A549 (cell line): Measurements from ENCODE around the gene ARHGEF7. TPM values are rescaled to one million over a fixed set of nuclear protein-coding genes. Genes with fewer than 3 reads are reported as not detected.

ENCODE experiments used
- ATAC-seq, 2 experiments: fragments of 200-7000 bp in 1 of 2; fragments of >200 bp in 1 of 2; cut with Nextera tagmentation in 1 of 2; cut with Tn5 transposase in 1 of 2; 3 replicates each; pipeline versions ENCODE4 v1.8.0 to v1.9.1; 2018 to 2020; ENCODE audit warnings: mild to moderate bottlenecking in 1 of 2, moderate library complexity in 1 of 2
- CTCF ChIA-PET: fragments of 300-600 bp; sonication (Branson Sonifier 250); formaldehyde crosslinking; extraction: SDS; loops from one replicate; lab custom pipeline; 2021; ENCODE audit warnings: antibody characterized with exemption, inconsistent platforms; lab: Yijun Ruan, JAX
- POLR2A ChIA-PET: fragments of 350-600 bp; formaldehyde crosslinking; extraction: SDS; loops from one replicate; lab custom pipeline; 2021; ENCODE audit warnings: antibody characterized with exemption, inconsistent platforms; lab: Yijun Ruan, JAX
- DNase-seq, 2 experiments: peaks; one replicate each; pipeline versions ENCODE4 v3.0.0 to v3.0.0-alpha.2; 2011 to 2016; ENCODE audit warnings: low read depth in 1 of 2, low spot score in 1 of 2
- FAIRE-seq: peaks from 2 replicates; lab custom pipeline; 2011; peaks lifted over from hg19 to GRCh38; lab: Jason Lieb, UNC
- H3K27ac ChIP-seq, 2 experiments: fragments of >200 bp; sonication (Bioruptor Twin); formaldehyde crosslinking; 3 replicates each; pipeline ENCODE4 v1.5.1; 2016 to 2017
- H3K4me1 ChIP-seq: fragments of >200 bp; sonication (Bioruptor Twin); formaldehyde crosslinking; 3 replicates; pipeline ENCODE4 v1.6.1; 2016
- H3K4me2 ChIP-seq: fragments of >200 bp; sonication (Bioruptor Twin); formaldehyde crosslinking; 3 replicates; pipeline ENCODE4 v1.6.1; 2016
- H3K4me3 ChIP-seq: fragments of >200 bp; sonication (Bioruptor Twin); formaldehyde crosslinking; 3 replicates; pipeline ENCODE4 v1.5.1; 2016
- H3K9me3 ChIP-seq: fragments of >200 bp; sonication (Bioruptor Twin); formaldehyde crosslinking; 3 replicates; pipeline ENCODE4 v1.6.1; 2016
- BHLHE40 ChIP-seq: IDR thresholded peaks from 2 replicates; pipeline ENCODE4 v1.6.1; 2012; ENCODE audit warnings: low read depth, low read length, inconsistent platforms
- CBX8 ChIP-seq: fragments of 200-600 bp; sonication (generic); IDR thresholded peaks from 2 replicates; pipeline ENCODE4 v1.6.1; 2016
- CEBPB ChIP-seq, 2 experiments: fragments of >200 bp in 1 of 2; sonication (Bioruptor Twin) in 1 of 2; formaldehyde crosslinking in 1 of 2; IDR thresholded peaks; 2 replicates each; pipeline ENCODE4 v1.6.1; 2012 to 2016
- CHD2 ChIP-seq: fragments of 150-350 bp; IDR thresholded peaks from 2 replicates; pipeline ENCODE4 v1.6.1; 2014; ENCODE audit warnings: low read length; ENCODE audit not compliant: partially characterized antibody
- EHF ChIP-seq: fragments of 250-450 bp; sonication (Bioruptor Pico); IDR thresholded peaks from 2 replicates; pipeline ENCODE4 v1.5.0; 2020; ENCODE audit warnings: mild to moderate bottlenecking
- EHMT2 ChIP-seq: fragments of 200-600 bp; sonication (generic); IDR thresholded peaks from 2 replicates; pipeline ENCODE4 v1.6.1; 2016; ENCODE audit warnings: antibody characterized with exemption, low read depth, mild to moderate bottlenecking, moderate library complexity
- ESRRA ChIP-seq: fragments of 150-350 bp; IDR thresholded peaks from 2 replicates; pipeline ENCODE4 v1.6.1; 2014; ENCODE audit warnings: mild to moderate bottlenecking, low read length, borderline replicate concordance
- GATA3 ChIP-seq: IDR thresholded peaks from 2 replicates; pipeline ENCODE4 v1.6.1; 2012; ENCODE audit warnings: borderline replicate concordance
- HEYL ChIP-seq: fragments of 250-450 bp; sonication (Bioruptor Pico); IDR thresholded peaks from 2 replicates; pipeline ENCODE4 v1.8.0; 2021; ENCODE audit warnings: mild to moderate bottlenecking, moderate library complexity
- HOXB5 ChIP-seq: fragments of 250-450 bp; sonication (Bioruptor Pico); IDR thresholded peaks from 2 replicates; pipeline ENCODE4 v1.5.0; 2020; ENCODE audit warnings: mild to moderate bottlenecking, moderate library complexity
- JUNB ChIP-seq: fragments of >200 bp; sonication (Bioruptor Twin); formaldehyde crosslinking; IDR thresholded peaks from 2 replicates; pipeline ENCODE4 v1.6.1; 2016
- MAX ChIP-seq: IDR thresholded peaks from 2 replicates; pipeline ENCODE4 v1.6.1; 2012
- NR3C1 ChIP-seq: fragments of >200 bp; sonication (Bioruptor Twin); formaldehyde crosslinking; IDR thresholded peaks from 3 replicates; pipeline ENCODE4 v1.6.1; 2017
- PHF8 ChIP-seq: fragments of 200-600 bp; sonication (generic); IDR thresholded peaks from 2 replicates; pipeline ENCODE4 v1.6.1; 2016; ENCODE audit warnings: low read depth, mild to moderate bottlenecking, antibody characterized with exemption, moderate library complexity, borderline replicate concordance
- POLR2AphosphoS2 ChIP-seq: conservative IDR thresholded peaks from 2 replicates; pipeline ENCODE4 v1.6.1; 2012; ENCODE audit warnings: low read length, improper control_type of control experiment, inconsistent platforms
- RAD21 ChIP-seq, 2 experiments: fragments of >200 bp in 1 of 2; sonication (Bioruptor Twin) in 1 of 2; formaldehyde crosslinking in 1 of 2; IDR thresholded peaks in 1 of 2; conservative IDR thresholded peaks in 1 of 2; 2 replicates in 1 of 2; 3 replicates in 1 of 2; pipeline ENCODE4 v1.6.1; 2012 to 2018; ENCODE audit warnings: inconsistent platforms in 1 of 2
- RARB ChIP-seq: fragments of 250-450 bp; sonication (Bioruptor Pico); IDR thresholded peaks from 2 replicates; pipeline ENCODE4 v1.8.0; 2021; ENCODE audit warnings: mild to moderate bottlenecking, moderate library complexity
- RNF2 ChIP-seq: fragments of 200-600 bp; sonication (generic); IDR thresholded peaks from 2 replicates; pipeline ENCODE4 v1.6.1; 2016; ENCODE audit warnings: low read depth, mild to moderate bottlenecking, antibody characterized with exemption, moderate library complexity, borderline replicate concordance
- SMC3 ChIP-seq: fragments of >200 bp; sonication (Bioruptor Twin); formaldehyde crosslinking; IDR thresholded peaks from 3 replicates; pipeline ENCODE4 v1.6.1; 2018; ENCODE audit warnings: inconsistent platforms
- SREBF2 ChIP-seq: fragments of 450-650 bp; IDR thresholded peaks from 2 replicates; pipeline ENCODE4 v1.6.1; 2014; ENCODE audit warnings: mild to moderate bottlenecking, moderate library complexity
- TFCP2L1 ChIP-seq: fragments of 250-450 bp; sonication (Bioruptor Pico); IDR thresholded peaks from 2 replicates; pipeline ENCODE4 v1.5.0; 2021; ENCODE audit warnings: mild to moderate bottlenecking
- USF2 ChIP-seq: fragments of 450-650 bp; IDR thresholded peaks from 2 replicates; pipeline ENCODE4 v1.6.1; 2014; ENCODE audit warnings: antibody characterized with exemption
- ZC3H11A ChIP-seq: fragments of 450-650 bp; IDR thresholded peaks from 2 replicates; pipeline ENCODE4 v1.6.1; 2014; ENCODE audit warnings: antibody characterized with exemption, mild to moderate bottlenecking
- WGBS: methylation state at CpG from one replicate; pipeline ENCODE4 v1.1.6; 2017; ENCODE audit errors: missing lambda C conversion rate; 5-methylcytosine and 5-hydroxymethylcytosine counted together
- polyA plus RNA-seq, 4 experiments: library from polyadenylated mRNA; depleted of rRNA in 3 of 4; stranded (reverse); fragments of >200 nt; fragmentation: RNase III in 1 of 4; extraction: RNeasy Plus Mini Kit Qiagen cat#74134 plus additional on column Dnase treatment in 1 of 4; gene quantifications; 2 replicates in 3 of 4; 3 replicates in 1 of 4; pipeline ENCODE4 v1.2.3, GENCODE V29; 2011 to 2017
- TF ChIP-seq, protein P1 (sequence below): IDR thresholded peaks from 2 replicates; pipeline ENCODE4 v1.6.1; 2012; ENCODE audit warnings: low read depth, borderline replicate concordance
- TF ChIP-seq, protein P2 (sequence below): fragments of >200 bp; sonication (Bioruptor Twin); formaldehyde crosslinking; IDR thresholded peaks from 2 replicates; pipeline ENCODE4 v1.6.1; 2016
- TF ChIP-seq, protein P3 (sequence below): fragments of 250-450 bp; sonication (Bioruptor Pico); IDR thresholded peaks from 2 replicates; pipeline ENCODE4 v1.5.0; 2020; ENCODE audit warnings: low read depth, mild to moderate bottlenecking, moderate library complexity

Gene ARHGEF7
- polyA plus RNA-seq, 2 of the 4 experiments (the other 2 are of a cell fraction): 21.1 to 23.1 TPM

- ATAC-seq (no peak), DNase-seq (no peak), FAIRE-seq (no peak)
- CTCF ChIA-PET: interaction anchor here (1.9 kb wide), 1 partner anchor 9 kb away, joined by 9 read pairs; no protein-coding TSS in a partner anchor
- H3K4me2 ChIP-seq: no peak overlapping the region
- H3K4me3 ChIP-seq: no peak overlapping the region
- POLR2A ChIA-PET: no interaction called here
- H3K4me1 ChIP-seq: no peaks in the 10 kb centered on the region
- TF ChIP-seq MAX (no peak), TFCP2L1 (CRISPR knock-in tag) (no peak), HEYL (CRISPR knock-in tag) (no peak), CEBPB (IDR thresholded peaks at IDR 0.05) (no peak), NR3C1 (no peak), RNF2 (no peak), GATA3 (no peak), SMC3 (no peak)
- TF ChIP-seq, protein P1, sequence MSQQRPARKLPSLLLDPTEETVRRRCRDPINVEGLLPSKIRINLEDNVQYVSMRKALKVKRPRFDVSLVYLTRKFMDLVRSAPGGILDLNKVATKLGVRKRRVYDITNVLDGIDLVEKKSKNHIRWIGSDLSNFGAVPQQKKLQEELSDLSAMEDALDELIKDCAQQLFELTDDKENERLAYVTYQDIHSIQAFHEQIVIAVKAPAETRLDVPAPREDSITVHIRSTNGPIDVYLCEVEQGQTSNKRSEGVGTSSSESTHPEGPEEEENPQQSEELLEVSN: no peak
- peaks cover 11% of the 10 kb centered on the region; the same call in 1 of the 3 replicates for H3K9me3 ChIP-seq
- no peak overlapping the region for H3K27ac ChIP-seq
- WGBS: 48% methylated on average over 8 of the region's 11 CpGs
Measured at GRCh38 chr13:111076155-111077013, 38.7 kb upstream of the ARHGEF7 start.

DNA sequence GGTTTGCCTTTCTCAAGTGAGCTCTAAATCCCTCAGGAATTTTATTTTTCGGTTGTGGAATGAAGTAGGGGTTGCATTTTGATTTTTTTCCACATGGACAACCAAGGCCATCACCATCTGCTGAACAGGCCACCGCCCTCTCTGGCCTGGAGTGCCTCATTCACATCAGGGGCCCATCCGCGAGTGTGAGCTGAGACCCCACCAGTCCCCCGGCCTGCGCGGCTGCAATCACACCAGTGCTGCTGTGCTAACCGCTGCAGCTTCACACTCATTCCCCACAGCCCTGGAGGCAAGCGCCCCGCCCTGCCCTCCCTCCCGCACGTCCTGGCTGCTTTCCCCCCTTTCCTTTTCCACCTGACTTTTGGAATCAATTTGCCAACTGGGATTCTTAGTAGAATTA, 35.7 kb upstream of the ARHGEF7 start:
- Histone ChIP-seq H3K27ac (no peak overlapping the region), H3K9me3 (peaks cover 6% of the 10 kb centered on the region; the same call in 1 of the 3 replicates), H3K4me1 (no peaks in the 10 kb centered on the region), H3K4me3 (no peak overlapping the region), H3K4me2 (no peak overlapping the region)
- ATAC-seq (no peak), FAIRE-seq (no peak), DNase-seq (no peak)
- 76% methylated on average over 10 of the region's 12 CpGs for WGBS
- CTCF ChIA-PET: interaction anchor here (0.6 to 2.9 kb wide), 4 partner anchors 11 to 100 kb away, joined by 3 to 11 read pairs (median 4); no protein-coding TSS in a partner anchor
- no peak for TF ChIP-seq CBX8
- no peak for TF ChIP-seq EHF (CRISPR knock-in tag)
- TF ChIP-seq BHLHE40: no peak
- TF ChIP-seq MAX: no peak
- TF ChIP-seq ZC3H11A: no peak
- TF ChIP-seq PHF8: no peak
- TF ChIP-seq JUNB: no peak
- TF ChIP-seq ESRRA: no peak
- TF ChIP-seq POLR2AphosphoS2: no peak
- TF ChIP-seq SREBF2: no peak
- no peak for TF ChIP-seq USF2
- TF ChIP-seq RAD21 (conservative IDR thresholded peaks at IDR 0.05 in 1 of 2, IDR thresholded peaks at IDR 0.05 in 1 of 2): no peak
- TF ChIP-seq EHMT2: no peak
- TF ChIP-seq, protein P2, sequence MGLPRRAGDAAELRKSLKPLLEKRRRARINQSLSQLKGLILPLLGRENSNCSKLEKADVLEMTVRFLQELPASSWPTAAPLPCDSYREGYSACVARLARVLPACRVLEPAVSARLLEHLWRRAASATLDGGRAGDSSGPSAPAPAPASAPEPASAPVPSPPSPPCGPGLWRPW: no peak
- TF ChIP-seq, protein P3, sequence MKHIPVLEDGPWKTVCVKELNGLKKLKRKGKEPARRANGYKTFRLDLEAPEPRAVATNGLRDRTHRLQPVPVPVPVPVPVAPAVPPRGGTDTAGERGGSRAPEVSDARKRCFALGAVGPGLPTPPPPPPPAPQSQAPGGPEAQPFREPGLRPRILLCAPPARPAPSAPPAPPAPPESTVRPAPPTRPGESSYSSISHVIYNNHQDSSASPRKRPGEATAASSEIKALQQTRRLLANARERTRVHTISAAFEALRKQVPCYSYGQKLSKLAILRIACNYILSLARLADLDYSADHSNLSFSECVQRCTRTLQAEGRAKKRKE (CRISPR knock-in tag): no peak
- no peak for TF ChIP-seq CHD2
- no peak for TF ChIP-seq HEYL (CRISPR knock-in tag)
- TF ChIP-seq HOXB5 (CRISPR knock-in tag): no peak
- no peak for TF ChIP-seq RARB (CRISPR knock-in tag)
- POLR2A ChIA-PET: no interaction called here
